Natural killer cell (primary cell): ENCODE measurements around the gene FLT1. TPM values are rescaled to one million over a fixed set of nuclear protein-coding genes. Genes with fewer than 3 reads are reported as not detected.
A peak's percentile ranks its signal among the peaks of the same experiment; 100 is the strongest.

ENCODE experiments used
- ATAC-seq, 3 donors: fragments of 150-1000 bp in 2 of 3; fragments of 200-7000 bp in 1 of 3; cut with Tn5 transposase; 1 replicate in 1 of 3; 2 replicates in 2 of 3; pipeline ENCODE4 v1.10.0; 2021; ENCODE audit warnings: mild to moderate bottlenecking in 2 of 3, moderate library complexity in 2 of 3
- DNase-seq, 2 donors: peaks; one replicate each; pipeline versions ENCODE4 v3.0.0 to v3.0.0-alpha.2; 2013 to 2021; ENCODE audit warnings: mixed read lengths in 1 of 2
- H3K27ac ChIP-seq: one replicate; pipeline ENCODE4 v1.5.1; 2013; ENCODE audit warnings: mild to moderate bottlenecking, low read length
- H3K27me3 ChIP-seq: one replicate; pipeline ENCODE4 v1.6.1; 2013; ENCODE audit warnings: low read length; ENCODE audit not compliant: control insufficient read depth, insufficient read depth
- H3K36me3 ChIP-seq: one replicate; pipeline ENCODE4 v1.6.1; 2013; ENCODE audit warnings: low read length; ENCODE audit not compliant: control insufficient read depth, insufficient read depth
- H3K4me1 ChIP-seq: one replicate; pipeline ENCODE4 v1.6.1; 2013; ENCODE audit warnings: low read length; ENCODE audit not compliant: control insufficient read depth, insufficient read depth
- H3K4me3 ChIP-seq: one replicate; pipeline ENCODE4 v1.5.1; 2013; ENCODE audit warnings: low read length
- H3K9me3 ChIP-seq: one replicate; pipeline ENCODE4 v1.6.1; 2013; ENCODE audit warnings: low read length; ENCODE audit not compliant: control insufficient read depth, insufficient read depth
- H3K27ac Mint-ChIP-seq, 2 donors: one replicate each; pipeline ENCODE4 v1.8.0; 2022; ENCODE audit warnings: mild to moderate bottlenecking in 2 of 2, mixed read lengths in 2 of 2, moderate library complexity in 1 of 2
- H3K27me3 Mint-ChIP-seq, 2 donors: one replicate each; pipeline ENCODE4 v1.8.0; 2022; ENCODE audit warnings: low read depth in 2 of 2, mixed read lengths in 2 of 2
- H3K36me3 Mint-ChIP-seq: one replicate; pipeline ENCODE4 v1.8.0; 2022; ENCODE audit warnings: mixed read lengths
- H3K4me1 Mint-ChIP-seq, 2 donors: one replicate each; pipeline ENCODE4 v1.8.0; 2022; ENCODE audit warnings: mixed read lengths in 2 of 2
- H3K4me3 Mint-ChIP-seq: one replicate; pipeline ENCODE4 v1.8.0; 2022; ENCODE audit warnings: mild to moderate bottlenecking, moderate library complexity, mixed read lengths
- H3K9me3 Mint-ChIP-seq, 2 donors: one replicate each; pipeline ENCODE4 v1.8.0; 2022; ENCODE audit warnings: mixed read lengths in 2 of 2
- whole genome bisulfite sequencing: methylation state at CpG from one replicate; pipeline ENCODE4 v1.1.7; 2013; ENCODE audit warnings: missing lambda C conversion rate; ENCODE audit not compliant: insufficient coverage; 5-methylcytosine and 5-hydroxymethylcytosine counted together
- intact Hi-C: fragments of 100-400 bp; cut with micrococcal nuclease; formaldehyde crosslinking; loops from one replicate; pipeline ENCODE4 v1.14.2; 2022
- total RNA-seq, 4 donors: library from RNA; stranded (reverse); fragments of 120-200 nt in 1 of 4; gene quantifications; one replicate each; pipeline versions ENCODE4 v1.2.3 to v1.2.4, GENCODE V29; 2013 to 2022
- TF ChIP-seq, protein P1 (sequence below): fragments of 200-600 bp; IDR thresholded peaks from one replicate; pipeline ENCODE4 v1.8.0; 2022; ENCODE audit warnings: antibody characterized with exemption

FLT1 gene
- total RNA-seq, 3 donors from 2014 or later (not counting 1 experiment from before 2014, with no cell fraction given), result 0.05 to 0.43 (median 0.07) TPM

DNA sequence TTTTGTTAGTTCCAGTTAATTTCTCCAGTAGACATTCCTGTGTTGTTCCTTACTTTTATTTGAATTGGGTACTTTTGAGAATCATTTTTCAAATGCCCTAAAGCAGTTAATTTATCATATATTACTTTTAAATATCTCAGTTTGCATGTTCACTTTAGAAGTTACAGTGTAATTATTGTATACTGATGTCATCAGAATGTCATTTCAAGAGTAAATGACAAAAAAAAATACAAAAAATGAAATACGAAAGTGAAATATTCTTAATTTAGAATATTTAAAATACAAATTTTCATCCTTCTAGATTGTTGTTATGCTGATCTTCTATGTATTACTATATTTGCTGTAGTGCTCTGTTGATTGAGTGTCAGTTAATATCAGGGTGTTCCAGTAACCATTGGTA is 242.4 kb downstream of the FLT1 start:
- Mint-ChIP-seq H3K27me3 (no peaks in the 10 kb centered on the region), H3K9me3 (no peaks in the 10 kb centered on the region), H3K36me3 (peaks cover 14% of the 10 kb centered on the region), H3K4me3 (no peak overlapping the region), H3K4me1 (peaks cover 58 to 60% of the 10 kb centered on the region in 2 donors), H3K27ac (no peak overlapping the region)
- ATAC-seq (no peak), DNase-seq (no peak)
- intact Hi-C loops, result no loop called here
- Histone ChIP-seq H3K36me3 (peaks cover 14% of the 10 kb centered on the region), H3K9me3 (no peaks in the 10 kb centered on the region), H3K4me1 (peaks cover 4% of the 10 kb centered on the region), H3K27me3 (no peaks in the 10 kb centered on the region), H3K27ac (no peak overlapping the region), H3K4me3 (no peak overlapping the region)
- TF ChIP-seq, protein P1, sequence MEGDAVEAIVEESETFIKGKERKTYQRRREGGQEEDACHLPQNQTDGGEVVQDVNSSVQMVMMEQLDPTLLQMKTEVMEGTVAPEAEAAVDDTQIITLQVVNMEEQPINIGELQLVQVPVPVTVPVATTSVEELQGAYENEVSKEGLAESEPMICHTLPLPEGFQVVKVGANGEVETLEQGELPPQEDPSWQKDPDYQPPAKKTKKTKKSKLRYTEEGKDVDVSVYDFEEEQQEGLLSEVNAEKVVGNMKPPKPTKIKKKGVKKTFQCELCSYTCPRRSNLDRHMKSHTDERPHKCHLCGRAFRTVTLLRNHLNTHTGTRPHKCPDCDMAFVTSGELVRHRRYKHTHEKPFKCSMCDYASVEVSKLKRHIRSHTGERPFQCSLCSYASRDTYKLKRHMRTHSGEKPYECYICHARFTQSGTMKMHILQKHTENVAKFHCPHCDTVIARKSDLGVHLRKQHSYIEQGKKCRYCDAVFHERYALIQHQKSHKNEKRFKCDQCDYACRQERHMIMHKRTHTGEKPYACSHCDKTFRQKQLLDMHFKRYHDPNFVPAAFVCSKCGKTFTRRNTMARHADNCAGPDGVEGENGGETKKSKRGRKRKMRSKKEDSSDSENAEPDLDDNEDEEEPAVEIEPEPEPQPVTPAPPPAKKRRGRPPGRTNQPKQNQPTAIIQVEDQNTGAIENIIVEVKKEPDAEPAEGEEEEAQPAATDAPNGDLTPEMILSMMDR, result no peak
- no CpG with 5 or more reads among the region's 1 CpG for WGBS

DNA sequence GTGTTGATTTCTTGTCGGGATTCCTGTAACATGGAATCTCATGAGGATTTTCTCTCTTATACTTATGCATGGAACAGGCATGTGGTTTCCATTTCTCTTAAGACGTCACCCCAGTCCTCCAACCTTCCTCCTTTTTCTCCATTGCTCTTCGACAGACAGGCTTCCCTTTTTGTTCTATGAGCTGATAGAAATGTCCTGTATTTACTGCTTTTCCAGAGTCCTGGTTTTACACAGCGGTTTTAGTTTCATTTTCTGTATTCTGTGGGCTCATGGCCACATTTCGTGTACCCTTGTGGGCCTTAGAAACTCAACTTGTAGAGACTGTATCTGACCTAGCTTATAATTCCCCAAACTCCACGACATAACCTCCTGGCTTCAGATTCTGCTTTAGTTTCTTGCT is 243.5 kb downstream of the FLT1 start:
- Mint-ChIP-seq H3K4me3 (peak overlapping the region; percentile 18), H3K27me3 (no peaks in the 10 kb centered on the region), H3K27ac (peak overlapping the region; percentile 47 to 71), H3K36me3 (peaks cover 6% of the 10 kb centered on the region), H3K9me3 (no peaks in the 10 kb centered on the region), H3K4me1 (peaks cover 65 to 71% of the 10 kb centered on the region in 2 donors)
- ATAC-seq (peak in 1 of 3 donors; percentile 37), DNase-seq (no peak)
- peaks cover 4% of the 10 kb centered on the region for H3K4me1 ChIP-seq
- 39% methylated on average over 6 of the region's 6 CpGs for WGBS
- intact Hi-C loops, result no loop called here
- no peak overlapping the region for H3K4me3 ChIP-seq
- H3K36me3 ChIP-seq, result peaks cover 6% of the 10 kb centered on the region
- H3K9me3 ChIP-seq, result no peaks in the 10 kb centered on the region
- TF ChIP-seq, protein P1, result no peak
- no peak overlapping the region for H3K27ac ChIP-seq
- H3K27me3 ChIP-seq, result no peaks in the 10 kb centered on the region

DNA sequence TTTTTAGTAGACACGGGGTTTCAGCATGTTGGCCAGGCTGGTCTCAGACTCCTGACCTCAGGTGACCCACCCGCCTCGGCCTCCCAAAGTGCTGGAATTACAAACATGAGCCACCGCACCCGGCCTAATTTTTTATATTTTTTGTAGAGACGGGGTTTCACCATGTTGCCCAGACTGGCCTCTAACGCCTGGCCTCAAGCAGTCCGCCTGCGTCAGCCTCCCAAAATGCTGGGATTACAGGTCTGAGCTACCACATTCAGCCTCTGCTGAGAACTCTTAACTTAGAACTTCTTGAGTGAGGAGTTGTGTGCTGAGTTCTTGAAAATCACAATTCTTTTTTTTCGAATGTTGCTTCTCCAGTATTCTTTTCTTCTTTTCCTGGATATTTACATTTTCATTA is 244.4 kb downstream of the FLT1 start:
- Histone ChIP-seq H3K27me3 (no peaks in the 10 kb centered on the region), H3K27ac (no peak overlapping the region), H3K4me1 (peaks cover 4% of the 10 kb centered on the region), H3K4me3 (no peak overlapping the region), H3K36me3 (peaks cover 2% of the 10 kb centered on the region), H3K9me3 (no peaks in the 10 kb centered on the region)
- ATAC-seq (no peak), DNase-seq (no peak)
- TF ChIP-seq, protein P1, result no peak
- Mint-ChIP-seq H3K4me3 (no peak overlapping the region), H3K27me3 (no peaks in the 10 kb centered on the region), H3K27ac (peak overlapping the region in 1 of 2 donors; percentile 47), H3K4me1 (peaks cover 68 to 80% of the 10 kb centered on the region in 2 donors), H3K36me3 (no peaks in the 10 kb centered on the region), H3K9me3 (no peaks in the 10 kb centered on the region)
- intact Hi-C loops, result no loop called here
- 85% methylated on average over 9 of the region's 10 CpGs for WGBS

Other genes with a start within 250 kb of the FLT1 start
- 10 to 100 TPM; 33.0 to 42.2 (median 36.0) TPM for gene POMP, start 164.0 kb upstream of the FLT1 start, total RNA-seq
- gene SLC46A3, start 223.8 kb upstream of the FLT1 start, total RNA-seq, result 10 to 100 TPM in 2 of 3 donors, 1 to 10 TPM in 1; 9.7 to 16.2 (median 11.9) TPM